ENCODE results near the gene LSM4.
"Not testable (repeated sequence)": the region's sequence is repeated elsewhere in the genome, so short reads cannot be mapped to it uniquely, and the experiment has no call there.

The LSM4 gene

DNA sequence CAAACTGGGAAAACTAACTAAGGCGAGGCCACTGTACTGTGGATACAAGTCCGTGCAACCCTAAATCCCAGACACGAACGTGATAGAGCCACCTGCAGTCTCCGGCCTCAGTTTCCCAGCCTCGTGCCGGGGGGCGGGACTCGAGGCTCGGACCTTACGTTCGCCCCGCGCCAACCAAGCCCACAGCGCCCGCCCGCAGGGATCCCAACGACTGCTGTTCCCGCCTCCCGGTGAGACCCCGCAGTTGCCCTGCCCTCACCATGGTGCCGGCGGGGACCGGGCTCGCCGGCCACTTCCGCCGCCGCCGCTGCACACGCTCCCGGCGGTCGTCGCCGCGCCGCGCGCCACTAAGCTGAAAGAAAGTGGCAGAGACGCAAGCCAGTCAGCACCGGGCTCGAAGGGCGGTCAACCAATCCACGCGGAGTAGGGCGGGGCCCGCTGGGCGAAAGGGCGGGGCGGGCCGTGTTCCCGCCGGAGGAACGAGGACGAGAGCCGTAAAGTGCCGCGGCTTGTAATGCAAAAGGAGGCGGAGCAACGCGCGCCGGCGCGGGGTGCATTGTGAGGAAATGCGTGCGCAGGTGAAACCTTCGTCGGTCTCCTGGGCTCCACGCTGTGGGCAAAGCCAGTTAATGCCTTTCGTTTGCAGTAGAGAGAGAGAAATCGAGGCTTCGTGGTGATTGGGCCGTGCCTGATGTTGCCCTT is at the start of gene LSM4:
Gene LSM4 (minus strand): TSS at position 318 of the 702 bp plus-strand sequence. CDS start 56 bp downstream, at position 262.
- peak; percentile 92 for DNase-seq (ENCODE audit: low read depth in 2 of 2)

DNA sequence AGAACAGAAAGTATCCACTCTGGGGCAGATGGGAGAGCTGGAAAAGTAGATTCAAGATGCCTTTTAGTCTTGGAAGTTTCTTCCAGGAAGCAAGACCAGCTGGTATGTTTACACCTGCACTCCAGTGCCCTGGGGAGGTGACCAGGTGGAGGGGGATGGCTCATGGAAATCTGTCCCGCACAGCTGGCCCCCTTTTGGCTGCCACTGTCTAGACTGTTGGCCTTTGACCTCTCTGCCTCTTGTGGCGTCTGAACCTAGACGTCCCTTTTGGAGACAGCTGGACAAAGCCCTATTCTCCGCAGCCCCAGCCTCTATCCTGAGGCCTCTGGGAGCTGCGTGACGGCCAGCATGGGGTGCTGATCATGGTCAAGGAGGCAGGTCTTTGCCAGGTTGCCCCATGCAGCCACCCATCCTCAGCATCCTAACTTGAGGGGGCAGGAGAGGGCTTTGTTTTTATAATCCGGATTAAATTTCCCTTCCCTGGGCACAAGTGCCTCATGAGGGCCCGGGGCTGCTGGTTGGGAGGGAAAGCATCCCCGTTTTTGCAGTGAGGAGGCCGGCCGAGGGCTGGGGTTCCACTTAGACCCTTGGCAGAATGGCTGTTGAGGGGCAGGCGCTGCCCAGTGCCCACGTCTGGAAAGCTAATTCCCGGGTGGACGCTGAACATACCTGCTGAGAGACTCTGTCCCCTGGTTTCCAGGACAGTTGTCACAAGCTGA is 45.8 kb upstream of the LSM4 start:
- no peak for DNase-seq (ENCODE audit: low read depth in 2 of 2)

DNA sequence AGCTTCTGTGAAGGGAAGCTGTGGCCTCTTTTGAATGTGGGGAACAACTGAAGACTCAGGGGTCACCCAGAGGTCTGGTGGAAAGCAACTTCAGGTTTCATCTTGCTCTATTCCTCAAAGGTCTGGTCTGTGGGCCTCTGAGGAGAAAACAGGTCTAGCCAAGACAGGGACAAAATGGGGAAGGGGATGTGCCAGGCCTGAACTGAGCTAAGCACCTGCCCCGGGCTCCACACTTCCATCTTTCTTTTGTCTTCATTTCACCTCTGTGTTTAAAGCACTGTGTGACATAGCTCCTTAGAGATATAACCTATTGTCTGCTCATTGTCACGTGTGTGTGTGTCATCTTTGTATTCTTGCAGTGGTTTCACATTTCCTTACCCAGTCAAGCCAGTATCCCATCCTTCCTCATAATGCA is 43.2 kb upstream of the LSM4 start:
- DNase-seq (ENCODE audit: low read depth in 2 of 2): no peak

DNA sequence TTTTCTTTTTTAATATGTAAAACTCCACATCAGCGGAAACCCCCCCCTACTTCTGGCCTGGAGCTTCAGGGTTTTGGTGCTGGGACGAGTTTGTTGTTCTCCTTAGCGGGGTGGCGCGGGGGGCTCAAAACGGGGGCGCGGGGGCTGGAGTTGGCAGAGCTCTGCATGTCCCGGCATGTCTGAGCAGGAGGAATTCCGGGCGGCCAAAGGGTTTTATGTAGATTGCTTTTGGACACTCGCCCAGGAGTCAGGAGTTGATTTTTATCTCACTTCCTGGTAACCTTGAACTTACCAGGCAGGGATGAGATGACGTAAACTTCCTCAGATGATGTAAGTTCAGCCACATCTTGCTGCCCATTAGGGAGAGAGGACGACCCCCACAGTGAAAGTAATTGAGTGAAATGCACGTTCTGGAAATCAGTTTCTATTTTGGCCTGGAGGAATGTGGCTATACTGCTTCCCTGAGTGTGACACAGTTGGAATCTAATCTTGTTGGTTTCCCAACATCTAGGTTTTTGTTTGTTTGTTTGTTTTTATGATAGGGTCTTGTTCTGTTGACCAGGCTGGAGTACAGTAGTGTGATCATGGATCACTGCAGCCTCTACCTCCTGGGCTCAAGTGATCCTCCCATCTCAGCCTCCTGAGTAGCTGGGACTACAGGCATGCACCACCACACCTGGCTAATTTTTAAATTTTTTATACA is 42.1 kb upstream of the LSM4 start:
- DNase-seq (ENCODE audit: low read depth in 2 of 2): peak; percentile 98

DNA sequence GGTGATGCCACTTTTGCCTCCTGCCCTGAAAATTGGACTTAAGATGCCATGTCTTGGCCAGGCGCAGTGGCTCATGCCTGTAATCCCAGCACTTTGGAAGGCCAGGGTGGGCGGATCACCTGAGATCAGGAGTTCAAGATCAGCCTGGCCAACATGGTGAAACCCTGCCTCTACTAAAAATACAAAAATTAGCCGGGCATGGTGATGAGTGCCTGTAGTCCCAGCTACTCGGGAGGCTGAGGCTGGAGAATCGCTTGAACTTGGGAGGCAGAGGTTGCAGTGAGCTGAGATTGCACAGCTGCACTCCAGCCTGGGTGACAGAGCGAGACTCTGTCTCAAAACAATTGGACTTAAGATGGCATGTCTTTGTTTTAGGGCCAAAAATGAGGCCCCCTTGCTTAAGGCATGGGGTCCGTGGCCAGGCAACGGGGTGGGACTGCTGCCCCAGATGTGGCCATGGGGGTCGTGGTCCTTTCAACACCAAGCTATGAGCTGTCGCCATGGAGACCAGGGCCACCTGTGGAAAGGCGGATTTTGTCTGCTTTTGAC is 41.5 kb upstream of the LSM4 start:
- DNase-seq (ENCODE audit: low read depth in 2 of 2): not testable (repeated sequence)

DNA sequence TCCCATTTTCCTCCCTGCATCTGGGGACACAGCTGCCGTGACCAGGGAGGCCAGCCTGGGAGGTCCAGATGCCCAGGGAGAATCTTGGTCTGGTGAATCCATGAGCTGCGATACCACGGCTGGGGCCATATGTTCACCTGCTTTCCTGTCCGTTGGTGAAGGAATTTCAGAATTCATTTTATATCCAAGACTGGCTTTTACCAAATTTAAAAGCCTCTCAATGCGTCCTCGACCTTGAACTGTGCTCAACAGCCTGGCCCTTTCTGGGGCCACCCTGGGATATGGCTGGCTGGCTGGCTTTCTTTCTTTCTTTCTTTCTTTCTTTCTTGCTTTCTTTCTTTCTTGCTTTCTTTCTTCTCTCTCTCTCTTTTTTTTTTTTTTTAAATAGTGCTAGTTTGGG is 40.9 kb upstream of the LSM4 start:
- DNase-seq (ENCODE audit: low read depth in 2 of 2): no peak

DNA sequence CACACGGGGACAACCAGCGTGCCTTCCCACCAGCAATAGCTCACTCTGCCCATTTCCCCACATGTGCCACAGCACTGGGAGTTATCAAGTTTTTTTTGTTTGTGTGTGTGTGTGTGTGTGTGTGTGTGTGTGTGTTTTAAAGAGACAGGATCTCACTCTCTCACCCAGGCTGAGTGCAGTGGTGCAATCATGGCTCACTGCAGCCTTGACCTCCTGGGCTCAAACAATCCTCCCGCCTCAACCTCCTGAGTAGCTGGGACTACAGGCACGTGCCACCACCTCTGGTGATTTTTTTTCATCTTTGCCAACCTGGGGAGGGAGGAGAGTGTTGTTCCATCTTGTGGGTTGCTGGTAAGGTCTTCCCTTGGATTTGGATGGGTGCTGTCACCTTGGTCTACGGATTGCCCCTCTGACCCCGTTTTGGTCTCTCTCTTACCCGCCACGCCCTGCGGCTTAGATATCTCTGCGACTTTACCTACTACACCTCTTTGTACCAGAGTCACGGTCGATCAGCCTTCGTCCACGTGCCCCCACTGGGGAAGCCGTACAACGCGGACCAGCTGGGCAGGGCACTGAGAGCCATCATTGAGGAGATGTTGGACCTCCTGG is 40.2 kb upstream of the LSM4 start:
- DNase-seq (ENCODE audit: low read depth in 2 of 2): no peak

DNA sequence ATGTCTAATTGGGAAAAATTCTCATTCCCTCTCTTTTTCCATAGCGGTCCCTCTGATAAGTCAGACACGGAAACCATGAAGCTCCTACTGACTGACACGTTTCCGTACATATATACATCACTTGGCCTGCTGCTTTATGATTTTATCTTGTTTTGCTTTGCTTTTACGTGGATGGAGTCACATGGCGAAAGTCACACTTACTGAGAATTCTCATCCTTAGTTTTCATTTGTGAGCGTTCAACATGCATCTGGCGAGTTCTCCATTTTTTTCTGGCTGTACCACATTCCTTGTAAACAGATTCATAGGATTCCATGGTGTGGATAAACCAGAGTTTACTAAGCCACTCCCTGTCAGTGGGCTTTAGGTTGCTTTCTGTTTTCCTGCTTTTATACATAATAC is 38.8 kb upstream of the LSM4 start:
- no peak for DNase-seq (ENCODE audit: low read depth in 2 of 2)

DNA sequence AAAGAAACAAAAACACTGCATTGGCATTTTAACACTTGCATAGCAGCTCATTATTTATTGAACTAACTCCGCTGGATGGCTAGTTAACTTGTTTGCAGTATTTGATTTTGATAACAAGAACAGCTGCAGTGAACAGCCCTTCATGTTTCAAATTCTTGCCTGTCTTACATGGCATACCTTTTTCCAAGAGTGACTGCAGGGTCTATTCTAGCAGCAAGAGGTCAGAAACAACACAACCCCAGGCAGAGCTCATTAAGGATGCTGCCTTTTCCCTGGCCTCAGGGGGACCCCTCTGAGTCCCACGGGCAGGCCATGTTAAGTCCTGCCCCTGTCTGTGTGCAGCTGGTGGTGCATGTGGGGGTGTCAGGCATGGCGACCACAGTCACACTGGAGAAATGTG is 34.2 kb upstream of the LSM4 start:
- no peak for DNase-seq (ENCODE audit: low read depth in 2 of 2)

DNA sequence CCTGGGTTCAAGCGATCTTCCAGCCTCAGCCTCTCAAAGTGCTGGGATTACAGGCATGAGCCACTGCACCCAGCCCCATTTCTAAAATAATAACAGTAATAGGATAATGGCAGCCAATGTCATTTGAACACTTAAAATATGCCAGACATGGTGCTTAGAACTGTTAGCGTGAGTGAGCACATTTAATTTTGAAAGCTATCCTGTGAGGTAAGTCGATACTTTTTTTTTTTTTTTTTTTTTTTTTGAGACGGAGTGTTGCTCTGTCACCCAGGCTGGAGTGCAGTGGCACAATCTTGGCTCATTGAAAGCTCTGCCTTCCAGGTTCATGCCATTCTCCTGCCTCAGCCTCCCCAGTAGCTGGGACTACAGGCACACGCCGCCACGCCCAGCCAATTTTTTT is 31.9 kb upstream of the LSM4 start:
- not testable (repeated sequence) for DNase-seq (ENCODE audit: low read depth in 2 of 2)

DNA sequence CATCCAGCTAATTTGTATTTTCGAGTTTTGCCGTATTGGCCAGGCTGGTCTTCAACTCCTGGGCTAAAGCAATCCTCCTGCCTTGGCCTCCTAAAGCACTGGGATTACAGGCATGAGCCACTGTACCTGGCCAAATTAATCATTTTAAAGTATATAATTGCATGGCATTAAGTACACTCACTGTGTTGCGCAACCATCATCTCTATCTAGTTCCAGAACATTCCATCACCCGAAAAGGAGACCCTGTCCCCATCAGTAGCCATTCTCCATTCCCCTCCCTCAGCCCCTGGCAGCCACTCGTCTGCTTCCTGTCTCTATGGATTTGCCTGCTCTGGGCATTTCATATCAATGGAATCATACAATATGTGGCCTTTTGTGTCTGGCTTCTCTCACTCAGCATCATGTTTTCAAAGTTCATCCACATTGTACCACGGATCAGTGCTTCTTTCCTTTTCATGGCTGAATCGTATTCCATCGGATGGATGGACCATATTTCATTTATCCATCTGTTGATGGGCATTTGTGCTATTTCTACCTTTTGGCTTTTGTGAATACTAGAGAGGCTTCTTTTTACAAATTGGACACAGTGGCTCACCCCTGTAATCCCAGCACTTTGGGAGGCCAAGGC is 30.6 kb upstream of the LSM4 start:
- no peak for DNase-seq (ENCODE audit: low read depth in 2 of 2)

DNA sequence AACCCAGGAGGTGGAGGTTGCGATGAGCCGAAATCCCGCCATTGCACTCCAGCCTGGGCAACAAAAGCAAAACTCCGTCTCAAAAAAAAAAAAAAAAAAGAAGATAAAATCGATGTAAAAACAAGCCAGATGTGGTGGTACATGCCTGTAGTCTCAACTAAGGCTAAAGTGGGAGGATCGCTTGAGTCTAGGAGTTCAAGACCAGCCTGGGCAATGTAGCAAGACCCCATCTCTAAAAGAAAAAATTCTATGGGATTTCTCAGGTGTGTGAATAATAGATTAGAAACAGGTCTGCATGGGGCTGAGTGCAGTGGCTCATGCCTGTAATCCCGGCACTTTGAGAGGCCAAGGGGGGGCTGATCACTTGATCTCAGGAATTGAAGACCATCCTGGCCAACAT is 28.7 kb upstream of the LSM4 start:
- no peak for DNase-seq (ENCODE audit: low read depth in 2 of 2)

DNA sequence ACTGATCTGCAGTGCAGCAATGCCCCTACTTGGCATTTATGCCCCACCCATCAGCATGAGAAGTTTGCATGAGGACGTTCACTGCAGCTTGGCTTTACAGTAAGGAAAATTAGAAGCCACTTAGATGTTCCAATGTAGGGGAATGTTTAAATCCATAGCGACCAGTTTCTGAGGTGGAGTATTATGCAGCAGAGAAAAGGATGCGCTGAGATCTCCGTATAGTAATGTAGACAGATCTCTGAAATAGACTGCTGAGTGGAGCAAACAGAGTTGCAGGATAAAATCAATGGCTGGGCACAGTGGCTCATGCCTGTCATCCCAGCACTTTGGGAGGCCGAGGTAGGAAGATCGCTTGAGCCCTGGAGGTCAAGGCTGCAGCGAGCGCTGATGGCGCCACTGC is 27.6 kb upstream of the LSM4 start:
- DNase-seq (ENCODE audit: low read depth in 2 of 2): no peak

DNA sequence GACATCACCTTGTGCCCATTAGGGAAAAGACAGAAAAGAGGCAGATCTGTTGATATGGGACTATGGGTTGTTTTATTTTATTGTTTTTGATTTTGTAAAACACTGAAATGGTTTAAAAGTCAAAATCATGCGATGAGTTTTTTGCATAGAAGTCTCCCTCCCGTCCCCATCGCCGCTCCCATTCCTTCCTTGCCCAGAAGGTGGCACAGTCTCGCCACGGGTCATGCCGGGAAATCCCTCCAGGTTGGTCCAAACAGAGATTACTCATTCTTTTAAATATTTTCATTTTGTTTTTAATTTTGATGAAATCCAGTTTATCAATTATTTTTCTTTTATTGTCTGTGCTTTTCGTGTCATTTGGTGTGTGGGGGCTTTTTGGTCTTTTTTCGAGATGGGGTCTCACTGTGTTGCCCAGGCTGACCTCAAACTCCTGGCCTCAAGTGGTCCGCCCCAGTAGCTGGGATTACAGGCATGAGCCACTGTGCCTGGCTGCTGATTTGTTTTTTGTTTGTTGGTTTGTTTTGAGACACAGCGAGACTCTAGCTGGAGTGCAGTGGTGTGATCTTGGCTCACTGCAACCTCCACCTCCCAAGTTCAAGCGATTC is 26.8 kb upstream of the LSM4 start:
- DNase-seq (ENCODE audit: low read depth in 2 of 2): no peak

DNA sequence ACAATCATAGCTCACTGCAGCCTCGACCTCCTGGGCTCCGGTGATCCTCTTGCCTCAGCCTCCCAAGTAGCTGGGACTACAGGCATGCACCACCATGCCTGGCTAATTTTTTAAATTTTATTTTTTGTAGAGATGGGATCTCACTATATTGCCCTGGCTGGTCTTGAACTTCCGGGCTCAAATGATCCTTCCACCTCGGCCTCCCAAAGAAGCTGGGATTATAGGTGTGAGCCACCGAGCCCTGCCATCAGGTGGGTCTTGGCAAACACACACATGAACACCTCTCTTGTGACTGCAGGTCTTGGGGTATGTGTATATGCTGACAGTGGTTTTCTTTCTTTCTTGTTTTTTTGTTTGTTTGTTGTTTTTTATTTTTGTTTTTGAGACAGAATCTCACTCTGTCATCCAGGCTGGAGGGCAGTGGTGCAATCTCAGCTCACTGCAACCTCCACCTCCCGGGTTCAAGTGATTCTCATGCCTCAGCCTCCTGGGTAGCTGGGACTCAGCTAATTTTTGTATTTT is 26.0 kb upstream of the LSM4 start:
- not testable (repeated sequence) for DNase-seq (ENCODE audit: low read depth in 2 of 2)

DNA sequence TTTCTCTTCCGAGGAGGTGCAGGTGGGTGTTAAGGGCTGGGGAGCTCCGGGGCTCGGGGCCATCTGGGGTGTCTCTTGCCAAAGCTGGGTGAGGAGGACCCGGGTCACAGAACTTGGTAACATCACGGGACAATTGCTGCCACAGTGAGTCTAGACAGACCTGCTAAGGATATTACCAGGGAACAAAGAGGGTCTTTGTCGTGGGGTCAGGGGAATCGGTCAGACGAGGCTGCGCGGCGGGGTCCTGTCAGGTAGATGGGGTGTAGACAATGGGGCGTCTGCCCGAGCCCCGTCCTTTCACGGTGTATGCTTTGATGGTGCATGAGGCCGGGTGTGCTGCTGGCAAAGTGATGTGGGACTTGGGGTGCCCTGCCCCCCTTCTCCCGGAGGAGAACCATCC is 25.3 kb upstream of the LSM4 start:
- no peak for DNase-seq (ENCODE audit: low read depth in 2 of 2)

DNA sequence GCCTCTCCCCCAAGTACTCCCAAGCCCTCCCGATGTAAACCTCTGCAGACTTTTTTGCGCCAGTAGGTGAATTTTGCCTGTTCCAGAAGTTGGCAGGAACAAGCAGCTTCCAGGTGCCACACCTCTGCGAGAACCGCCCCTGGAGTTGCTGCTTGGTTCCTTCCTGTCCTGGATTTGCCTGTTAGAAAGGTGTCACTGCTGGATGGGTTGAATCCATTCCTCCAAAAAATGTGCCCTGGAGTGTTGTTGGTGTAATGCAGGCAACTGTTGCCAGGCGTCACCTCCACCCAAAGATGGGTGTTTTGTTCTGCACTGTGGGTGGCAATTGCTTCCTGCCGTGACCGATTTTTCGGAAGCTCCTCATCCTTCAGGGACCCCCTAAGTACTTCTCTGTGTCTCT is 23.2 kb upstream of the LSM4 start:
- no peak for DNase-seq (ENCODE audit: low read depth in 2 of 2)

DNA sequence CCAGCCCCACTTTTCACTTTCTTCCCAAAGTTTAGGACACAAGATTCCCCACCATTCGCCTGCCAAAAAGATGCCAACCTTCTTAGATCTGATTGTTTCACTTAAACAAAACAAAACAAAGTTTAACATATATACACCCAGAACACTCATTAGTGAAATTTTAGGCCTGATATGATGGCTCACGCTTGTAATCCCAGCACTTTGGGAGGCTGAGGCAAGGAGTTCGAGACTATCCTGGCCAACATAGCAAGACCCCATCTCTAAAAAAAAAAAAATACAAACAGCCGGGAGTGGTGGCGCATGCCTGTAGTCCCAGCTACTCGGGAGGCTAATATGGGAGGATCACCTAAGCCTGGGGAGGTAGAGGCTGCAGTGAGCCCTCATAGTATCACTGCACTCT is 22.4 kb upstream of the LSM4 start:
- no peak for DNase-seq (ENCODE audit: low read depth in 2 of 2)

DNA sequence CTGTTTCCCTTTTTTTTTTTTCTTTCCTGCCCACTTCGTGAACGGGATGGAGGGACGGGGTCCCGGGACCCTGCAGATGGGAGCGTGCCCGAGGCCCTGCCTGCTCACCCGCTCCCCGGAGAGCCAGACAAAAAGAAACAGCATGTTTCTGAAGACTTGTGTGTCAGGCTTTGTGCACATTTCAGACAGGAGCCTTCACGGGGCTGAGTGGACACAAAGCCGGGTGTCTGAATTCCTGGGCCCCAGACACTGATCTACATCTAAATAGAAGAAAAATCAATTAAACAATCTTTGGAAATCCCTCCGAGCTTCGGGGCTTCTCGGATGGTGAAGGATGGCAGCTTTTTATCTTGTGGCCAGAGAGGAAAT is 21.7 kb upstream of the LSM4 start:
- no peak for DNase-seq (ENCODE audit: low read depth in 2 of 2)

DNA sequence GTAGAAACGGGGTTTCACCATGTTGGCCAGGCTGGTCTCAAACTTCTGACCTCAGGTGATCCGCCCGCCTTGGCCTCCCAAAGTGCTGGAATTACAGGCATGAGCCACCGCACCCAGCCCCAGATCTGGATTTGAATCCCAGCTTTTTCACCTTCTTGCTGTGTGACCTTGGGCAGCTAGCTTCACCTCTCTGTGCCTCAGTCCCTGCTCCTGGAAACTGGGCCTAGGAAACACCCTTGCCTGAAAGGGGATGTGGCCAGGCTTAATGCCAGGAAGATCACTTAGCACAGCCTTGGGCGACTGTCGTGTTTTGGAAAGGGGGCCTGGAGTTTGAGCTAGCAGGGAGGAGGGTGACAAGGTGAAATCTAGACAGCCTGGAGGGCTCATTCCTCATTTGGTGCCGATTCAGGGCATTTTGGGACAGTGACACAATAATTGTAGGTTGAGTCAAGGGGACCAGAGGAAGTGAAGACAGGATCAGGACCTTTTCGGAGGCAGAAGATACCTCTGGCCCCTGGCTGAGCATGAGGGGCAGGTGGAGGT is 19.3 kb upstream of the LSM4 start:
- no peak for DNase-seq (ENCODE audit: low read depth in 2 of 2)
